HG02840 (cell line): ENCODE measurements around the gene HCK.
"Not testable (repeated sequence)": the region's sequence is repeated elsewhere in the genome, so short reads cannot be mapped to it uniquely, and the experiment has no call there.

ENCODE experiments used
- ATAC-seq: cut with Tn5 transposase; IDR thresholded peaks from one replicate; pipeline ENCODE4 v1.9.1; 2021; ENCODE audit warnings: mild to moderate bottlenecking, moderate library complexity, moderate number of reproducible peaks; ENCODE audit not compliant: unreplicated experiment, low FRiP score

HCK gene

DNA sequence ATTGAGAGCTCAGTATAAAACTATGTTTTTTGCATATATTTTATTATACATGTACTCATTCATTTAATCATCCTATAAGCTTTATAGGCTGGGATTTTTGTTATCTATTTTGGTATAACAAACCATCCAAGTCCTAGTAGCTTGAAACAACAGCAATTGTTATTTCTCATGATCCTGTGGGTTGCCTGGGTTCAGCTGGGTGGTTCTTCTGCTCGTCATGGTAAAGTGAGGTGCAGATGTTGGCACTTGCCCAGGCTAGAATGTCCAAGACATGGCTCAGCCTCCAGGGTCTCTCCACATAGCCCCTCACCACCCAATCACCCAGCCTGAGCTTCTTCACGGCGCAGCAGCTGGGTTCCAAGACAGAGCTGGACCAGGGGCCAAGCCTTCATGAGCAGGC, 36.7 kb downstream of the HCK start:
- ATAC-seq: no peak

DNA sequence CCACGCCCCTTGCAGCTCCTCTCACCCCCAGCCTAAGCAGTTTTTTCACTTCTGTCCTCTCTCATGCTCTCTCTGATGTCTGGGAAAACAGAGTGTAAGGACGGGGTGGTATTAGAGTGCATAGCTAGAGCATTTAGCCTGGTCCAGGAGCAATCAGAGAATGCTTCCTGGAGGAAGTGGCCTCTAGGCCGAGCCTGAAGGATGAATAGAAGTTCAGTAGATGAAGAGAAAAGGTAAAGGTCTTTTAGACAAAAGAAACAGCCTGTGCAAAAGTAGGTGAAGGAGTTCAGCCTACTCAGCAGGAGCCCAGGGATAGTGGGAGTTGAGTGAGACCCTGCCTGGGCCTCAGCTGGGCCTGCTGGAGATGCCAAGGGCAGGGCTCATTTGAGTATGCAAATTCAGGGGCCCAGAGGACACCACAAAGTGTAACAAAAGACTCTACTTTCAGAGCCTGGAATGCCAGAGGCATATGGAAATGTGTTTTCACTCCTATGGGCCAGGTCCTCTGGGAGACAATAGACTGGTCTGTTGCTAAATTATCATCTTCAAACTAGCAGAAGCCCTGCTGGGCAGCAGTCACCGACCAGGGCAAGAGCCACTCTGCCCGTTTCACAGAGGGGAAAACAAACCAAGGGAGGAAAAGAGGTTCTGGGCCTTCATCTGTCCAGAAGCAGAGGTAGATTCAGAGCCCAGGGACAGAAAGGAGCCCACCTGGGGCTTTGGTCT, 37.8 kb downstream of the HCK start:
- ATAC-seq: no peak

DNA sequence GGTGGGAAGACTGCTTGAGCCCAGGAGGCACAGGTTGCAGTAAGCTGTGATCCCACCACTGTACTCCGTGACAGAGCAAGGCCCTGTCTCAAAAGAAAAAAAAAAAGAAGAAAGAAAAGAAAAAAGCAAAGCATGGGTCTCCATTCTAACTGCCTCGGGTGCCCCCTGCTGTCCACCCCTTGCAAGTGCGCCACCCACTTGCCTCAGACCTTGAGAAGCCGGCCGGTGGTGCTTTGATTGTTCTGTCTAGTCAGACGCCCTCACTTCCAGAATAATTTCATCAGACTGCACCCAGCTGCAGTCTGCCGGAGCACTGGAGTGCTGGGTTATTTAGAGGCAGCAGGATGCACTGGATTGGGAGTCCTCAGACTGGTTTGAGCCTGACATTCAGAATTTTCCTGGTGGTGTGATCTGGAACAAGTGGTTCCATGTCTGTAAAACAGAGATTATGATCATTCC, 39.9 kb downstream of the HCK start:
- no peak for ATAC-seq

DNA sequence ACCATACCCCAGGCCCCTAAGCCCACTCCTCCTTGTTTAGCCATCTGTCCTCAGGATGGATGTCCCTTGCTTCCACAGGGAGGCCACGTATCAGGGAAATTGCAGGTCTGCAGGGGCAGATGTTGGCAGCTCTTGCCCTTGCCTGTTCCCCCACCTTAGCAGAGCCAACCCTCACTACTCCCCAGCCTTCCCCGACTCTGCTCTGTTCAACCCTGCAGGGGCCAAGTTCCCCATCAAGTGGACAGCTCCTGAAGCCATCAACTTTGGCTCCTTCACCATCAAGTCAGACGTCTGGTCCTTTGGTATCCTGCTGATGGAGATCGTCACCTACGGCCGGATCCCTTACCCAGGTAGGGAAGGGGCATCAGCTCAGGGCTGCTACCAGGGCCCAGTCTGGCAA, 46.7 kb downstream of the HCK start:
- ATAC-seq: no peak

DNA sequence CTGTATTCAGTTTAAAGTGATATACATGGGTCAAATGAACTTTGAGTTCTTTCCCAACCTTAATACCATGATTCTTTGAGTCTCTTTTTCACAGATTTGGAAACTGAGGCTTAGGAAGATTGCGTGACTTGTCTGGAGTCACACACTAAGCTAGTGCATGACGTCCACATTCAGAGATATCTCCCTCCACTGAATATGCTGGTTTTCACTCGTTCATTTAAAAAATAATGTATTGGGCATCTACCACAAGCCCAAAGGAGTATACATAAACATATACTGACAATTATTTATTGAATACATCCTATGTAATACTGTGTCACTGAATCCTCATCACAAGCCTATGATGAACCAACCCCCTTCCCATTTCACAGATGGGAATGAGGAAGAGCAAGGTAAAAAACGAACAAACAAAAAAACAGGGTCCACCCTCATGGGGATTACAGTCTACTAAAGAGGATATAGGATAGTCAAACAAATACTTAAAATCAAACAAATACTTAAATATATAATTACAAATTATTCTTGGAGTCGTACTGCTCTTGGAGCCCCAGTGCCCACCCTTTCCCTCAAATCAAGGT, 56.9 kb downstream of the HCK start:
- no peak for ATAC-seq

DNA sequence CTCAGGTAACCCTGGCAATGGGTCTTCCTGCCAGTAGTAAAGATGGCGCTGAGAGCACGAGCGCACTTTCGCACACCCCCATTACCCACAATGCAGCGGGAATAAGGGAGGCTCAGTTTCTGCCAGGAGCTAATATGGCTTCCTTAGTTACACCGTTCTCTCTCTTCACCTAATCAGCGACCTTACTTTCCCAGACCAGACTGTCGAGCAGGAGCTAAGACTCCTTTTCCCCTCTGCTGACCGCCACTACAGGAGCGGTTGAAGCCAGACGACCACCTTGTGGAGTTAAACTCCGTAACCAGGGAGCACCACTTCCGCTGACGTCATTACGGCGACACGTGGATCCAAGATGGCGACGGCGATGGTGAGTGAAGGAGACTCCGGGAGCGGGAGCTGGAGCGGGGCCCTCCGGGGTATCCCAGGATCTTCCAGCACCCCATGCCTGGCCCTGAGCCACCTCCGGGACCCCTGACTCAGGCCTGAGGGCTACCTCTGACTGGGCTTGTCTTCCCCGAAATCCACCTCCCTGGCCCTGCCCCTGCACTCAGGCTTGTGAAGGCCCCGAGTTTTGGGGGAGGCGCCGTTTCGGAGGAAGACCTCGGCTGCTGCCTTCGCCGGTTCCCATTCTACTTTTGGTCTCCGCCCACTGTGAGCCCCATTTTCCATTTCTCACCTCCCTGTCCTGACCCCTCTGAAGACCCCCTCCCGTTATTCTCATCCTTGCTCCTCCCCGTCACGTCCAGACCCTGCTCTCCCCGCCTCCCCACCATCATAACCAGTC, 57.5 kb downstream of the HCK start, which contains the start of gene TM9SF4:
Gene TM9SF4, plus strand, starts transcription at position 323 of the 781 bp plus-strand sequence. Its CDS starts 27 bp downstream, at position 350.
- peak; percentile 89 for ATAC-seq

DNA sequence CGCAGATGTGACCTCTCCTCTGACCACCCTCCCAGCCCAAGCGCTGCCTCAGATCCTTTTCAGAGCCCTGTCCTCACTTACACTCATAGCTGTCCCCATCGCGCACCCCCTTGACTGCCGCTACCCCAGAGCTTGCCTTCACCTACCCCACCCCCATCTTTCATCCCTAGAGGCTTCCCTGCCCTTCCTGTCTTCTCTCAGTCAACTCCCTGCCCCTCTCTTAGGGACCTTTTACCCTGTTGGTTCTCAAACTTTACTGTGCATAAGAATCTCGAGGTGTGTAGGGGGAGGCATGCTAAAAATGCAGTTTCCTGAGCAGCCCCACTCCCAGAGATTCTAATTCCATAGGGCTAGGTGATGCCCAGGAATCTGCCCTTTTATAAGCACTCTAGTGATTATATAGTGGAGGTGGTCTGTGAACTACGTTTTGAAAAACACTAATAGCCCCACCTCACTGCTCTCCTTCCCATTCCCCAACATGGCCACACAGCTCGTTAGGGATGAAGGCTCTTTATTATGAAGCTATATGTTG, 58.2 kb downstream of the HCK start:
- no peak for ATAC-seq

DNA sequence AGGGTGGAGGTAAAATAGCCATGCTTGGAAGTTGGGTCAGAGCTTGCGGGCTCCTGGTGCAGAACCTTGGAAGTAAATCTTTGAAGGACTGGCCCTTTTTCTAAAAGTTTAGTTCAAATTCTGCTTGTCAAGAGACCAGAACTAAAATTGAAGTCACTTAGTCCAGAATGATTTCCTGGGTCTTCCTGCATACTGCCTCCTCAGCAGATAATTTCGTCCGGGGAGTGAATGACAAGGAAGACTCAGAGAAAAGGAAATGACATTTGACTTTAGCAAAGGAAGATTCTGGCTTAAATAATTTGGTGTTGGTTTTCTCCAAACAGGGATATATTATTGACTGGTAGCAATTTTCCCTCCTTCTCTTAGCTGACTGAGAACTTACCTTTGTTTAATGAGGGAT, 58.7 kb downstream of the HCK start:
- ATAC-seq: no peak

DNA sequence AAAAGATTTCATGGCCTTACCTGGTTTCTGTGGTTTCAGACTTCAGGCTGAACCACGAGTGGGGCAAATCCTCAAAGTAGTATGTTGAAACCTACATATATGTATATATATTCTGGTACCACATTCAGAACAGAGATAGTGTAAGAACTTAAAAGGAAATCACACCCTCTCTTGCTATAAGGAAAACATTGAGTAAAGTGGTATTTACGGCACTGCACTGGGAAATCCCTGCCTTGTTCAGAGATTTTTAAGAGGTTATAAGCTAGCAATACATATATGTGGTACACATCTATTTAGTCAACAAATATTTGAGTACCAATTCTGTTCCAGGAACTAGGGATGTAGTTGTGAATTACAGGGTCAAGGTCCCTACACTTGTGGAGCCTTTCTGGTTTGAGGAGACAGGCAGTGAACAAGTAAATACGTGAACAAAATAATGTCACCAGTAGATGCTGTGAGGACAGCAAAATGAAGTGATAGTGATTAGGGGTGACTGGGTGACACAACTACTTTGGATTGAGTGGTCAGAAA, 59.2 kb downstream of the HCK start:
- no peak for ATAC-seq

DNA sequence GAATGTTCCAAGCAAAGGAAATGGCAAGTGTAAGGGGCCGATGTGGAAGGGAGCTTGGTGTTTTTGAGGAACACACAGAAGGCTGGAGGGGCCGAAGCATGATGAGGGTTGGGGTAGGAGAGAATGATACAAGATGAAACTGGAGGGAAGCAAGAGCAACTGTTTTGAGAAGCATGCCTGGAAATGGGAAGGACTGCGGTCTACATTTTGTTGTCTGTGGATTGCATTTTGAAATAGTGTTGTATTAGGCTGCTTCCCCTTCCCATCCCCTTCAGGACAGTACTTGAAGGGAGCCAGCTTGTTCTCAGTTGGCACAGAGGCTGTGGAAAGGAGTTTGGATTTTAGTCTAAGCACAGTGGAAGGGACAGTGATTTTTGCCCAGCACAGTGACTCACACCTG, 59.7 kb downstream of the HCK start:
- no peak for ATAC-seq

DNA sequence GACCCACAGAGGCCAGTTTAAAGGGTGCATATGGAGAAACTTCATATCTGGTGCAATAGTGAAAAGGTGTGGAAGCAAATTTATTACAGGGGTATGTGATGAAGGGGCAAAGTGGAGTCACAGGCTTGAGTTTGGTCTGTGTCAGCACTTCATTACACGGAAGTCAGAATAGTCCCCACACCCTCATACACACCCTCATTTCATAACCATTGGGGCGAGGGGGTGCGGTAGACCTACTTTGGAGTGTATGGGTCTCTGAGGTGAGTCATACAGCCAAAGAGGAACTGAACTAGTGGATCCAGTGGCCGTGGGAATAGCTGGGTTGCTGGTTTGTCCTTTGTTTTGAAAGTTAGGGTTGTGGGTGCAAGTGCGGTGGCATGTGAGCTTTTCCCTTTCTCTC, 60.8 kb downstream of the HCK start:
- ATAC-seq: no peak

DNA sequence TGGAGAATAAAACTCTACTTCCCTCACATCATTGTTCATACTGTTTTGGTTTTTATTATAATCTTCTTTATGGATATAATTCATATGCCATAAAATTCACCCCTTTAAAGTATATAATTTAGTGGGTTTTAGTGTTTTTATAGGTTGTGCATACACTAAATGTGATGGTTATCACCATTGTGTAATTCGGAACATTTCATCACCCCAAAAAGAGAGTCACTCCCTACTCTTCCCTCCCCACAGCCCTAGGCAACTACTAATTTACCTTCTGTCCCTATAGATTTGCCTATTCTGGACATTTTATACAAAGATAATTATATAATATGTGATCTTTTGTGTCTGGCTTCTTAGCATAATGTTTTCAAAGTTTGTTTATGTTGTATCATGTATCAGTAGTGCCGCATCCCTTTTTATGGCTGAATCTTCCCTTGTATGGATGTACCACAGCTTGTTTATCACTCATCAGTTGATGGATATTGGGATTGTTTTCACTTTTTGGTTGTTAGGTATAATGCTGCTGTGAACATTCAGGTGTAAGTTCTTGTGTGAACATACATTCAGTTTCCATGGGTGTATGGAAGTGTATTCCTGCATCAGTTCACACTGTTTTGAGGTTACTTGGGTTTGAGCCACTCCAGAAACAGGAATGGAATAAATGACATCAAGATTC, 61.7 kb downstream of the HCK start:
- ATAC-seq: no peak

DNA sequence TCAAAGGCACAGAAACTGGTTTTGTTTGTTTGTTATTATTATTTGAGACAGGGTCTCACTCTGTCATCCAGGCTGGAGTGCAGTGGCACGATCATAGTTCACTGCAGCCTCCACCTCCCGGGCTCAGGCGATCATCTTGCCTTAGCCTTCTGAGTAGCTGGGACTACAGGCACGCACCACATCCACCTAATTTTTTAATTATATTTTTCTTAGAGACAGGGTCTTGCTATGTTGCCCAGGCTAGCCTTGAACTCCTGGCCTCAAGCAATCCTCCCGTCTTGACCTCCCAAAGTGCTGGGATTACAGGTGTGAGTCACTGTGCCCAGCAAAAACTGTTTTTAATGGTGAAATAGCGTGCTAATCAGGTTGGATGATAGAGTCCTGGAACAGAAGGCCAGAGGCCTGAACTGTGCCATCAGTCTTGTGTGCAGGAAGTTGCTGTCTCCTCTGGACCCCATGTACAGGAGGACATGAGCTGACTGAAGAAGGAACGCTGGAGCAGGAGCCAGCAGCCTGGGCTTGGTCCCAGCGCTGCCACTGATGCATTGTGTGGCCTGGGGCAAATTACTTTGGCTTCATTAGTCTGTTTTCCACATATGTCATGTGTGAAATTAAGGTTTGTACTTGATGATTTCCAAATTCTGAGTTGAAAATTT, 62.4 kb downstream of the HCK start:
- ATAC-seq: no peak

DNA sequence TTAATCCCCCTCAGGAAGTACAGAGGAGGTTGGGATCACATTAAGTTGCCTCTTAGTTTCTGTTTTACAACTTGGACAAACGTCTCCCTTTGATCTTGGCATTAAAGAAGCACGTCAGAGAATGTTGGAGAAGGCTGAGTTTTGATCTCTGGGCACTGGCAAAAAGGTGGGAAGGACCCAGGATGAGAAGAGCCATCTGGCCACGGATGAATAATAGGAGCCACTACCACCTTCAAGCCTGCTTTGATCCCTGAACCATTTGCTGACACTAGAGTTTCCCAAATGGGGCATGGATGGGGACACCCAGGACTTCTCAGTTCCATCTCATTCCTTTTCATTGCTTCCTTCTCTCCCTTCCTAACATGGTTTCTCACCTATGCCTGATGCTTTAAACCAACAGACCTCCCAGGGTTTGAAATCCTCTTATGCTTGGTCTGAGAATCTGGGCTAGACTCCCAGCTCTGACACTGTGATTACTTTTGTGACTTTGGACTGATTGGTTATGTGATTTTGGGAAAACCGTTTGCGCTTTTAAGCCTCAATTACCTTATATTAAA, 63.2 kb downstream of the HCK start:
- no peak for ATAC-seq

DNA sequence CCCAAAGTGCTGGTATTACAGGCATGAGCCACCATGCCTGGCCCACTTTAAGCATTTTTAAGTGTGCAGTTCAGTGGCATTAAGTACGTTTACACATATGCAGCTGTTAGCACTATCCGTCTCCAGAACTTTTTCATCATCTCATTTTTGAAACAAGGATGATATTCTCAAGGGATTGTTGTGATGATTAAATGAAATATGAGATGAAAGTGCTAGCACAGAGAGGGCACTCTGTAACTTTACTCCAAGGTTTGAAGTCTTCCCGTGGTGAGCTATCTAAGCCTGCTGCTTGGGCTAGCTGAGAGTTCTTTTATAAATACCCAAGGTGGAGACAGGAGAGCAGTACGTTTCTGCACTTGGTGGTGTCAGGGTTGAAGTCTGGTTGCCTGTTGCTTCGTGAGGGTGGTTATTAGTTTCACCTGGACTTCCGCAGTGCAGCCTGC, 64.1 kb downstream of the HCK start:
- no peak for ATAC-seq

DNA sequence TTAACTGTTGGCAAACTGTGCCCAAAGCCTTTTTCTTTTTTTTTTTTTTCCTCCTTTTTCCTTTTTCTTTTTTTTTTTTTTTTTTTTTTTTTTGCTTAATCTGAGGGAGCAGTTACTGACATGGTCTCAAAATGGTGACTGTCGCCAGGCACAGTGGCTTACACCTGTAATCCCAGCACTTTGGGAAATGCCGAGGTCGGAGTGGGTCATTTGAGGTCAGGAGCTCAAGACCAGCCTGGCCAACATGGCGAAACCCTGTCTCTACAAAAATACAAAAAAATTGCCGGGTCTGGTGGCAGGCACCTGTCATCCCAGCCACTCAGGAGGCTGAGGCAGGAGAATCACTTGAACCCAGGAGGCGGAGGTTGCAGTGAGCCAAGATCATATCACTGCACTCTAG, 64.8 kb downstream of the HCK start:
- not testable (repeated sequence) for ATAC-seq

DNA sequence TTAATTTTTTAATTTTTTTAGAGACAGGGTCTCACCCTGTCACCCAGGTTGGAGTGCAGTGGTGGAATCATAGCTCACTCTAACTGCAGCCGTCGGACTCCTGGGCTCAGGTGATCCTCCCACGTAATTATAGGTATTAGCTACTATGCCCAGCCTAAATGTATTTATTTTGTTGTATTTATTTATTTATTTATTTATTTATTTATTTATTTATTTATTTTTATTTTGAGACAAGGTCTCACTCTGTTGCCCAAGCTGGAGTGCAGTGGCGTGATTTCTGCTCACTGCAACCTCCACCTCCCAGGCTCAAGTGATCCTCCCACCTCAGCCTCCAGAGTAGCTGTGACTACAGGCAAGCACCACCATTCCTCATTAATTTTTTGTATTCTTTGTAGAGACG, 66.4 kb downstream of the HCK start:
- ATAC-seq: not testable (repeated sequence)

DNA sequence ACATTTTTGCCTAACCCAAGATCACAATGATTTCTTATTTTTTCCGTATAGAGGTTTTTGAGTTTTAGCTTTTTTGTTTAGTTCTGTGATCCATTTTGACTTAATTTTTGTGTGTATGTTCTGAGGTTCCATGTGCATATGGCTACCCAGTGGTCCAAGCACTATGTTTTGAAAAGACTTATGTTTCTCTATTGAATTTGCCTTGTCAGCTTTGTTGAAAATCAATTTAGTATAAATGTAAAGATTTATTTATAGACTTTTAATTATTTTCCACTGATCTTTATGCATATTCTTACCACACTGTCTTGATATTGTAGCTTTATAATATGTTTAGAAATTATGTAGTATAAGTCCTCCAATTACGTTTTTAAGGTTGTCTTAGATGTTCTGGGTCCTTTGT, 67.7 kb downstream of the HCK start:
- ATAC-seq: no peak

DNA sequence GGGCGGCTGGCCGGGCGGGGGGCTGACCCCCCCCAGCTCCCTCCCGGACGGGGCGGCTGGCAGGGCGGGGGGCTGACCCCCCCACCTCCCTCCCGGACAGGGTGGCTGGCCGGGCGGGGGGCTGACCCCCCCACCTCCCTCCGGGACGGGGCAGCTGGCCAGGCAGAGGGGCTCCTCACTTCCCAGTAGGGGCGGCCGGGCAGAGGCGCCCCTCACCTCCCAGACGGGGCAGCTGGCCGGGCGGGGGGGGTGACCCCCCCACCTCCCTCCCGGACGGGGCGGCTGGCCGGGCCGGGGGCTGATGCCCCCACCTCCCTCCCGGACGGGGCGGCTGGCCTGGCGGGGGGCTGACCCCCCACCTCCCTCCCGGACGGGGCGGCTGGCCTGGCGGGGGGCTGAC, 69.9 kb downstream of the HCK start:
- not testable (repeated sequence) for ATAC-seq

DNA sequence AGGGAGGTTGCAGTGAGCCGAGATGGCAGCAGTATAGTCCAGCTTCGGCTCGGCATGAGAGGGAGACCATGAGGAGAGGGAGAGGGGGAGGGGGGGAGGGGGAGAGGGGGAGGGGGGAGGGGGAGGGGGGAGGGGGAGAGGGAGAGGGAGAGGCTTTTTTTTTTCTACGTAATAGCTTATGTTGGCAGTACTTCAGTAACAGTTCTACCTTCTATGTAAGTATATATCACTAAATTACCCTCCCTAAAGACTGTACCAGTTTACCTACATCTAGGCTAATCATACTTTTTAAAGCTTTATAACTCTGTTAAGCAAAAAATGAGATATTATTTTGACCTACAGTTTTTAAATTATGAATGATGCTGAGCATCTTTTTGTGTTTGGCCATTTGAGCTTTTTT, 71.0 kb downstream of the HCK start:
- ATAC-seq: no peak
